HG02642 (cell line): ENCODE results near the gene BCL2.

Source experiments
- ATAC-seq: cut with Tn5 transposase; IDR thresholded peaks from one replicate; pipeline ENCODE4 v1.9.1; 2021; ENCODE audit warnings: mild to moderate bottlenecking; ENCODE audit not compliant: unreplicated experiment, poor library complexity

BCL2 gene

DNA sequence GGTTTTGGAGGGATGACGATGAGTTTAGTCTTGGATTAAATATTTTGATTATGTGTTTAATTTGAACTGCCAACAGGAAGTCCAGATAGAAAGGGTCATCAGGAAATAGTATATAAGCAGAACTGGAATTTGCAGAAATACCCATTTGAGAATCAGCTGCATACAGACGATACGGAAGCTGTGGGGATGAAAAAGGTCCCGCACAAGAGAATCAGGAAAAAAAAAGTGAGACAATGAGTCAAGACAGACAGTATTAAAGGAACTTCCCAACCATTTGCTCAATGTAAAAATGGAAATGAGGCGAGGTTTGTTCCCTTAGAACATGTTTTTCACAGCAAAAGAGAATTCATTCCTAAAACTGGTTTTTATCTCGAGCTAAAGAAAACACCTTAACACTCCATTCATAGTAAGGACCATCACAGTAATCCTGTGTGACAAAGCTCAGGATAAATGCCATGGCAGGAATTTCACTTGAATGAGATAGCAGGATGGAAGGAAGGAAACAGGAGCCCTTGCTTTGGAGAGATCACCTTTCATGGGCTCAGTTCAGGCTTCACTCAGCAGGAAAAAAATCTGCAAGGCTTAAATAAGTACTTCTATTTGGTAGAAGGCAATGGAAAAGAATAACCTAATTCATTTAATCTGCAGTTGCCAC is 29.3 kb downstream of the BCL2 start:
- no peak for ATAC-seq

DNA sequence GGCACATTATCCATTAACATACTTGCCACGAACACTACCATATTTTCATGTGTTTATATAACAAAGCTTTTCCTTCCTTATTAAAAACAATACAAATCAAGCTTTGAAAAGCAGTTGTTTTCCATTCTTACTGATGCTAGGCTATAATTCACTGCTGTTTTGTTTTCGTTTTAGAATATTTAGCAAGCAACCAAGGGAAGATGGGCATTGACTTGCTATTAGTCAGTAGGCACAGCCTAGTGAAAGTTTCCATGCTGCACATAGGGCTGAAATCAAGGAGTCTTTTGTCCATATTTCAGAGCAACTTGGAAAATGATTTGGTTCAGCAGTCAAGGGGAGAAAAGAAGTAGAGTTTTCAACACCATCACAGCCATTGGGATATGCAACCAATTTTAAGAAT is 31.3 kb downstream of the BCL2 start:
- no peak for ATAC-seq

GRCh38 chr18:63287691-63288220 is 31.8 kb downstream of the BCL2 start:
- no peak for ATAC-seq

- ATAC-seq = no peak
Observed at GRCh38 chr18:63286926-63287325, 32.6 kb downstream of the BCL2 start.

GRCh38 chr18:63284827-63285733 is 34.5 kb downstream of the BCL2 start:
- peak; percentile 96 for ATAC-seq

DNA sequence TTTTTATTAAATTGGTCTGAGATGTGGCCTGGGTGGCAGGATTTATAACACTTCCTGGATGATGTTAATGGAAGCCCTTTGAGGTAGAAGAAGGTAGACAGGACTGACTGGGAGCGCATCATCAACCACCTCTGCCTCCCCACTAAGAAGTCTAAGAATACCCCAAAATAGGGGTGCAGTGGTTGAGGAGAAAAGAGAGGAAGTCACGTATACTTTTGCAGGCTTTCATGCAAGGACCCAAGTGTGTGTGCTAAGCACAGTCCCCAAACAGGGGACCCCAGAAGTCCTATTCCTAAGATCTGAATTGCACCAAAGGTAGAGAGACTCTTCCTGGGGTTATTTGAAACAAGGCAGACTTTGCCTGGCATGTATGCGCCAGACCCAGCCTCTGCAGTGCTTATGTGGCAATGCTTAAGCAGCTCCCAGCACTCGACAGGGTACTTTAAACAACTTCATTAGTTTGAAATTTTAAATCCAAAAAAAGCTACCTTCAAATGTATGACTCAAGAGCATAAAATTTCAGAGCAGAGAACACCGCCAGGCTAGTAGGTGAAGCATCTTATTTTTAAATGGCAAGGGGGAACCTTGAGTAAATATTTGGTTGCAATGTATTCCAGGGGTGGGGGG is 35.3 kb downstream of the BCL2 start:
- no peak for ATAC-seq

GRCh38 chr18:63283305-63284094 is 36.1 kb downstream of the BCL2 start:
- ATAC-seq = no peak

DNA sequence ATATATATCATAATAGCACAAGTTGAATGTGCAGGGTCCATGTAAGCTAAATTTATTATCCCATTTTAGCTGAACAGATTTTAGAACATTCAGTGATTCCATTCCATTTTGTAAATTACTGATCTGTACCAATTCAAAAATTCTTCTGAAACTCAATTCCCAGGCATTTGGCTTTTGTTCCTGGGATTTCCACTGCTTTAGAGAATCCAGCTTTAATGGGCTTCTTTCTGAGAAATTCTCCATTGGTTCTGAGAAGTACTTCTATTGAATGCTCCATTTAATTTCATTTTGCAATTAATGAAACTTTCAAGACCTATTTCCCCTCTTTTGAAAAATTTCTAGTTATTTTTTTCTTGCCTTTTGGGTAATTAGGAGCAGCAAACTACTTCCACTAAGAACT is 36.8 kb downstream of the BCL2 start:
- ATAC-seq = no peak

- no peak for ATAC-seq
Observed at GRCh38 chr18:63273222-63273927, 46.2 kb downstream of the BCL2 start.

DNA sequence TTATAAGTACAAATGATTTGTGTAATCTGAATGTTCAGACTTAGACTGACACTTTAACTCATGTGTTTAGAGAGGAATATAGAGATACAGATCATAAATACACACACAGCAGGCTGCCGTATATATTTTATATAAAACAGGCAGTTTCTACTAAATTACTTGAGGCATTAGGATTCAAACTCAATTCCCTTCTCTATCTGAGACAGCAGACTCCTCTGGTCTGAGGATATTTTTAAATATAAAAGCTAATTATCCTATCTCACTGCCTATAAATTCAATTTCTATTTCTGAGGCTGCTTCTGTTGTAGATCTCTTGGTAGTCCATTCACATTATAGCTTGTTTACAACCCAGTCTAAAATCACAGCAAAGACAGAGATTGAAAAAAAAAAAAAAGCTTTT is 46.9 kb downstream of the BCL2 start:
- no peak for ATAC-seq

- ATAC-seq = no peak
Observed at GRCh38 chr18:63271881-63272299, 47.7 kb downstream of the BCL2 start.

DNA sequence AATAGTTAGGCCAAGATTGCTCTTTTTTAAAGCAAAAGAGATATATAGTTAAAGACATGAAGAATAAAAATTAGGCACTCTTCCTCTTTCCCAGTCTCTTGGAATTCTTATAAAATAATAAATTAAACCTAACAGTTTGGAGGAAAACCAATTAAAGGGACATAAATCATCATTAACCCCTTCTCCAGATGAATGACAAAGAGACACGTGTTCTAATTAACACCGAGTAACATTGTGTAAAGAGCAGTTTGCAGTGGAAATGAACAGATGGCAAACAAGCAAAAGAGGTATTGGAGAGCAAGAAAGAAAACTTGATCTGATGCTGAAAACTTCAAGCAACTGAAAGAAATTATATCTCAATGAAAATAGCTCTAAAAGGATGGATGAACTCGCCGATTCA is 48.4 kb downstream of the BCL2 start:
- ATAC-seq = no peak

GRCh38 chr18:63267975-63268721 is 51.4 kb downstream of the BCL2 start:
- peak; percentile 59 for ATAC-seq

DNA sequence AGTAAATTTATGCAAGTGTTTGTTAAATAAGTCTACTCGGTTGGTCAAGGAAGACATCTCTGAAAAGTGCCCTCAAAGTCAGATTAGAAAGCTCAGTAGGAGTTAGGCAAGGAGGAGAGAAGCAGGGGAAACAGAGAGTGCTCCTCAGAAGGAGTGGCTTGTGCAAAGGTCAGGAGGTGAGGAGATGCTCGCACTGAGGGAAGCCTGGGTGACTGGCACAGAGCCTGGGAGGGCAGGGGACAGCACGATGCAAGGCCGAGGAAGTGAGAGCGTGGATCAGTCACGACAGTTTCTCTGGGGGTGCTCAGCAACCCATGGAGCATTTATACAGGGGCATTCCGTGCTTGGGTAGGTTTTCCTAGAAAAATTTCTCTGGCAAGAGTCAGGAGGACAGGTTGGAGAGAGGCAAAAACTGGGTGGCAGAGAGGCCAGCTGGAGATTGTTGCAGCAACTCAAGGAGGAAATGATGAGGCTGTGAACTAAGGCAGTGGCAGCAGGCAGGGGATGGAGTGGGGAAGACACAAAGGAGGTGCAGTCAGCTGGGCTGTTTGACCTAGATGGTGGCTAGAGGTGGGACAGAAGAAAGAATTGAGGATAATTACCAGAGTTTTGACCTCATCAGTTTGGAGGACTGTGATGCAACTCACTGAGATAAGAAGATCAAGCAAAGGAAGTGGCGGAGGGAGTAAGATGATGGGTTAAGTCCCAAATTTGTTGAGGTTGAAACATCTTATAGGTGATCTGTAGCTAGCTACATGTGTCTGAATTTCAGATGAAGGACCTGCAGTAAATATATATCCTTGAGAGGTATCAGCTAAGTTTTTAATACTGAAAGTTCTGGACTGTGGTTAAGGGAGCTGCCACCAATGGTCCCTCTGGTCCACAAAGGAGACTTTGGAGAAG is 52.4 kb downstream of the BCL2 start:
- no peak for ATAC-seq

DNA sequence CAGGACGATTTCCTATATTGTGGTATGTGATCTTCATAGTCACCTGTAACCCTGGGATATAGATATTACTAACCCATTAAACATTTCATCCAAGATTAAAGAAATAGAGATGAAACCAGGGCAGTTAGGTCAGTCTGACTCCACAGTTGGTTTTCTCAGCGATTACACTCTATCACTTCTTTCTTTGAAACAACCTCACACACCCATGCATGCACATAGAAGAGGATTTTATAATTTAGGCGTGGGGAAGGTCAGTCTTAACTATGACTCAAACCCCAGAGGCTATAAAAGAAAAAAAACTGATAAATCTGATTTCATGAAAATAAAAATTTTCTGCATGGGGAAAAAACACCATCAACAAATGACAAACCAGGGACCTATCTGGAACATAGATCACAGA is 54.2 kb downstream of the BCL2 start:
- ATAC-seq = no peak

DNA sequence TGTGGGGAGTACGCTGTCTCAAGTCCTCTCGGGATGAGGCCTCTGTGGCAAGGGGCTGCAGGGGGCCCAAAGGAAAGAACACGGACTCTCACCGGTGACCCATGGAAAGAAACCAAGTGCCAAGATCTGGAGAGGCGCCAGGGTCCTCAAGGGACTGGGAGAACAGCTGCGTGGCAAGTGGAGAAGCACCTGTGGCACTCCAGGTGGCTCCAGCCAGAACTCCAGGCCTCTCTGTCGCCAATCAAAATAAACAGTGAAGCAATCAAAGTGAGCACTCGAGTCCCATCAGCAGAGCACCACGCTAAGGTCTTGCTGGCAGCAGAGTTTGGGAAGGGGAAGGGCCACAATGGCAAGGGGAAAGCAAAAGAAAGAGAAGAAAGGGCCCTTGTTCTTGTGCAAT is 54.7 kb downstream of the BCL2 start:
- no peak for ATAC-seq

DNA sequence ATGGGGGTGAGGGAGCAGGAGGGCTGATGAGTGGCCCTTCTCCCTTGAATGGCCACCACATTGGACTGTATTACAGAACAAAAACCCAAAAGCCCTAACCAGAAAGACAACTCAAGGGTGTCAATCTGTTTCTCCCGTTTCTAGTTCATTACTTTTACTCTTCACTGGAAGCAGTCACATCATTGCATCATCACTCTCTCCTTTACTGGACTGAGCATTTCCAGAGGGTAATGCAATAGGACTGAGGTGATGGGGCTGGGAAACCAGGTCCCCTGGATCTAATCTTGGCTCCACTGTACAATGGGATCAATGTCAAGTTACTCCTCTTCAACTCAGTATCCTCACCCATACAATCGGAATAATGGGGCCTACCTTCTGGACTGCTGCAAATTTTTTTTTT is 56.1 kb downstream of the BCL2 start:
- no peak for ATAC-seq
